ENCODE data around the gene UCN3. TPM values are rescaled to one million over a fixed set of nuclear protein-coding genes. Genes with fewer than 3 reads are reported as not detected.

Gene UCN3
- total RNA-seq, 1 donor from 2014 or later, result not detected

DNA sequence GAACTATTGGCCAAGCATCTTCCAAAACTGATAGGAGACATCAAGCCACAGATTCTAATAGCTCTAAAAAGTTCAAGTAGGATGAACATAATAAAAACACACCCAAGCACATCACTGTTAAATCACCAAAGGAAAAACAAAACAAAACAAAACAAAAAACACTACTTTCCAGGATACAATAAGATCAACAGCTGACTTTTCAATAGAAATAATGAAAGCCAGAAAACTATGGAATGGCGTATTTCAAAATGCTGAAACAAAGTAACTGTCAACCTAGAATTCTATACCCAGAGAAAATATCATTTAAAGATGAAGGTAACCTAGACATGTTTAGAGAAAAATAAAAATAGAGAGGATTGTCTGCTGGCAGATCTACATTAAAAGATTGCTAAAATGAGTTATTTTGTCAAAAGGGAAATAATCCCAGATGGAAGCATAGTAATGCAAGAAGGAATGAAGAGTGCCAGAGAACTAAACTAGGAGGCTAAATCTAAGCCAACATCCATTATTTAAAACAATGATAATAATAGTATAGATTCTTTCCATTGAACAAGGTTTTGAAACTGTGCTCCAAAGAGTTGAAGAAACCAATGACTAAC is 25.9 kb downstream of the UCN3 start:
- Histone ChIP-seq H3K9me3 (peaks cover 9 to 20% of the 10 kb centered on the region in 2 donors), H3K4me1 (no peaks in the 10 kb centered on the region), H3K4me3 (no peak overlapping the region), H3K27ac (no peak overlapping the region), H3K36me3 (no peaks in the 10 kb centered on the region), H3K27me3 (no peaks in the 10 kb centered on the region)
- intact Hi-C loops (cut with DNase I), result no loop called here
- DNase-seq (ENCODE audit: low spot score in 2 of 2), result no peak
- TF ChIP-seq, protein P1, sequence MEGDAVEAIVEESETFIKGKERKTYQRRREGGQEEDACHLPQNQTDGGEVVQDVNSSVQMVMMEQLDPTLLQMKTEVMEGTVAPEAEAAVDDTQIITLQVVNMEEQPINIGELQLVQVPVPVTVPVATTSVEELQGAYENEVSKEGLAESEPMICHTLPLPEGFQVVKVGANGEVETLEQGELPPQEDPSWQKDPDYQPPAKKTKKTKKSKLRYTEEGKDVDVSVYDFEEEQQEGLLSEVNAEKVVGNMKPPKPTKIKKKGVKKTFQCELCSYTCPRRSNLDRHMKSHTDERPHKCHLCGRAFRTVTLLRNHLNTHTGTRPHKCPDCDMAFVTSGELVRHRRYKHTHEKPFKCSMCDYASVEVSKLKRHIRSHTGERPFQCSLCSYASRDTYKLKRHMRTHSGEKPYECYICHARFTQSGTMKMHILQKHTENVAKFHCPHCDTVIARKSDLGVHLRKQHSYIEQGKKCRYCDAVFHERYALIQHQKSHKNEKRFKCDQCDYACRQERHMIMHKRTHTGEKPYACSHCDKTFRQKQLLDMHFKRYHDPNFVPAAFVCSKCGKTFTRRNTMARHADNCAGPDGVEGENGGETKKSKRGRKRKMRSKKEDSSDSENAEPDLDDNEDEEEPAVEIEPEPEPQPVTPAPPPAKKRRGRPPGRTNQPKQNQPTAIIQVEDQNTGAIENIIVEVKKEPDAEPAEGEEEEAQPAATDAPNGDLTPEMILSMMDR (IDR thresholded peaks at IDR 0.05), result no peak

GRCh38 chr10:5391790-5392189 is 27.0 kb downstream of the UCN3 start:
- DNase-seq (ENCODE audit: low spot score in 2 of 2), result peak in 1 of 2 donors; percentile 4
- Histone ChIP-seq H3K4me3 (no peak overlapping the region), H3K9me3 (peaks cover 9 to 20% of the 10 kb centered on the region in 2 donors), H3K4me1 (no peaks in the 10 kb centered on the region), H3K27ac (peak overlapping the region in 1 of 2 donors; percentile 1), H3K36me3 (no peaks in the 10 kb centered on the region), H3K27me3 (no peaks in the 10 kb centered on the region)
- intact Hi-C loops (cut with DNase I), result no loop called here
- TF ChIP-seq, protein P1 (IDR thresholded peaks at IDR 0.05), result no peak

DNA sequence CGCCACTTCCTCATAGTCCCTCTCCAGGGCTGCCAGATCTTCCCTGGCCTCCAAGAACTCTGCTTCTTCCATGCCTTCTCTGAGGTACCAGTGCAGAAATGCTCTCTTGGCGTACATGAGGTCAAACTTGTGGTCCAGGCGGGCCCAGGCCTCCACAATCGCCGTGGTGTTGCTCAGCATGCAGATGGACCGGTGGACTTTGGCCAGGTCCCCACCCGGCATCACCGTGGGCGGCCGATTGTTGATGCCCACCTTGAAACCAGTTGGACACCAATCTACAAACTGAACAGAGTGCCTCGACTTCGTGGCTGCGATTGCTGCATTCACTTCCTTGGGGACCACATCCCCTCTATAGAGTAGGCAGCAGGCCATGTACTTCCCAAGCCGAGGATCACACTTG is 28.8 kb downstream of the UCN3 start:
- Histone ChIP-seq H3K27ac (no peak overlapping the region), H3K27me3 (no peaks in the 10 kb centered on the region), H3K4me3 (no peak overlapping the region), H3K4me1 (no peaks in the 10 kb centered on the region), H3K9me3 (peaks cover 9 to 20% of the 10 kb centered on the region in 2 donors), H3K36me3 (no peaks in the 10 kb centered on the region)
- intact Hi-C loops (cut with DNase I), result no loop called here
- DNase-seq (ENCODE audit: low spot score in 2 of 2), result no peak
- TF ChIP-seq, protein P1 (IDR thresholded peaks at IDR 0.05), result no peak

DNA sequence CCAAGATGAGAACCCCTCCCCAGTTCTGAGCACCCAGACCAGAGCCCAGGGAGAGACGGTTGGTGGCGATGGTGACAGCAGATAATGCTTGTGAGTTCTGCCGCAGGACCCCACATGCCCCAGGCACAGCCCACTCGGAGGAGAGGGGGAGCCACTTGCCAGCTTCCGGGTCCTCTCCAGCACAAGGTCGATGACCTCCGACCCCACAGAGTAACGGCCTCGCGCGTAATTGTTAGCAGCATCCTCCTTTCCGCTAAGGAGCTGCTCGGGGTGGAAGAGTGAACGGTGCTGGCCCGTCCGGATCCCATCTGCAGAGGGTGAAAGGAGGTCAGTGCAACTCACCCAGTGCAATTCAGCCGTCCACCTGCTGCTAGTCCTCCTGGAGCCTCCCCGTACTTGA is 30.4 kb downstream of the UCN3 start:
- intact Hi-C loops (cut with DNase I), result no loop called here
- Histone ChIP-seq H3K9me3 (peaks cover 9 to 15% of the 10 kb centered on the region in 2 donors), H3K27ac (no peak overlapping the region), H3K36me3 (no peaks in the 10 kb centered on the region), H3K4me3 (no peak overlapping the region), H3K4me1 (no peaks in the 10 kb centered on the region), H3K27me3 (no peaks in the 10 kb centered on the region)
- DNase-seq (ENCODE audit: low spot score in 2 of 2), result no peak
- TF ChIP-seq, protein P1 (IDR thresholded peaks at IDR 0.05), result no peak

DNA sequence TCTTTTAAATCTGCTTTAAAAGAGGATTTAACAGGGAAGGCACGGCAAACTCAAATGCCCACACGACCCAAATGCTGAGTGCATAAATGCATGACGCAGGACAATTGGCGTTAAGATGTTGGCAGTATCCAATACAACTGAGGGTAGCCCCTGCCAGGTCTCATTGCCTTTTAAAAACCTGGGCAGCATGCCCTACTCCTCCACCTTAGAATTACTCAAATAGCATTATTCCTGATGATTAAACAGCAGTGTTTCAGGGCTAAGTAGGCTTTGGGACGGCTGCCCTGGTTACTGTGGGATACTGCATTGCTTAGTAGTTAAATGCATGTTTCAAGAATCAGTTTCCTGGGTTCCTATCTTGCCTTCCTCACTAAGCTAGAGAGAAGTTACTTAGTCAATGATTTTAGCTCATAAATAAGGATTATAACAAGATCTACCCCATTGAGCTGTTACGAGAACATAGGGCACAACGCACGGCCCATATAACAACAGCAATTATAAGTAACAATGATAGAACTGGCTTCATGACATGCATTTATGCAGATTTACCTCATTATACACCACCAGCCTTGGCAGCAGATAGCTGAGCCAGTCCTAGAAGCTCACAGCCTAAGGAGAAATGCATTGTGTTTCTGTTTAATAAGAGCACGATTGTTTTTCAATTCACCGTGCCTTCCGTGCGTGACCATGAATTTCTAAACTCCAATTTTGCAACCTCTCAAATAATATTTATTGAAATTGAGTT is 32.0 kb downstream of the UCN3 start:
- H3K4me3 ChIP-seq, result no peak overlapping the region
- no peaks in the 10 kb centered on the region for H3K36me3 ChIP-seq
- H3K27ac ChIP-seq, result no peak overlapping the region
- intact Hi-C loops (cut with DNase I), result no loop called here
- TF ChIP-seq, protein P1 (IDR thresholded peaks at IDR 0.05), result no peak
- no peaks in the 10 kb centered on the region for H3K4me1 ChIP-seq
- DNase-seq (ENCODE audit: low spot score in 2 of 2), result no peak
- H3K27me3 ChIP-seq, result no peaks in the 10 kb centered on the region
- no peaks in the 10 kb centered on the region for H3K9me3 ChIP-seq

Measured in ascending aorta (tissue), 2 donors.